Skeletal muscle tissue (tissue), 4 donors: ENCODE results near the gene NKTR. TPM values are rescaled to one million over a fixed set of nuclear protein-coding genes. Genes with fewer than 3 reads are reported as not detected.

Experiments
- H3K27ac ChIP-seq: one replicate; pipeline ENCODE4 v1.7.0; 2013; ENCODE audit warnings: mild to moderate bottlenecking, low read depth, low read length, inconsistent platforms
- H3K27me3 ChIP-seq, 3 donors: one replicate each; pipeline ENCODE4 v1.7.0; 2013; ENCODE audit warnings: low read length in 3 of 3; ENCODE audit not compliant: control insufficient read depth in 3 of 3, insufficient read depth in 3 of 3
- H3K36me3 ChIP-seq, 3 donors: one replicate each; pipeline ENCODE4 v1.7.0; 2013; ENCODE audit warnings: low read length in 3 of 3; ENCODE audit not compliant: control insufficient read depth in 3 of 3, insufficient read depth in 3 of 3
- H3K4me1 ChIP-seq, 3 donors: one replicate each; pipeline ENCODE4 v1.7.0; 2013; ENCODE audit warnings: low read length in 3 of 3, mild to moderate bottlenecking in 3 of 3; ENCODE audit not compliant: control insufficient read depth in 3 of 3, insufficient read depth in 3 of 3
- H3K4me3 ChIP-seq, 3 donors: one replicate each; pipeline ENCODE4 v1.7.0; 2013; ENCODE audit warnings: low read length in 3 of 3
- H3K9ac ChIP-seq, 3 donors: one replicate each; pipeline ENCODE4 v1.7.0; 2013; ENCODE audit warnings: low read length in 3 of 3, mild to moderate bottlenecking in 3 of 3, moderate library complexity in 2 of 3, low read depth in 1 of 3
- H3K9me3 ChIP-seq, 3 donors: one replicate each; pipeline ENCODE4 v1.7.0; 2013; ENCODE audit warnings: low read length in 3 of 3; ENCODE audit not compliant: control insufficient read depth in 3 of 3
- total RNA-seq: library from RNA; depleted of rRNA; stranded (reverse); fragments of >200 nt; gene quantifications from one replicate; pipeline ENCODE4 v1.2.3, GENCODE V29; 2014
- donor health status: Osteomylitis.

The NKTR gene
- total RNA-seq, 1 donor from 2014 or later: 119 TPM

DNA sequence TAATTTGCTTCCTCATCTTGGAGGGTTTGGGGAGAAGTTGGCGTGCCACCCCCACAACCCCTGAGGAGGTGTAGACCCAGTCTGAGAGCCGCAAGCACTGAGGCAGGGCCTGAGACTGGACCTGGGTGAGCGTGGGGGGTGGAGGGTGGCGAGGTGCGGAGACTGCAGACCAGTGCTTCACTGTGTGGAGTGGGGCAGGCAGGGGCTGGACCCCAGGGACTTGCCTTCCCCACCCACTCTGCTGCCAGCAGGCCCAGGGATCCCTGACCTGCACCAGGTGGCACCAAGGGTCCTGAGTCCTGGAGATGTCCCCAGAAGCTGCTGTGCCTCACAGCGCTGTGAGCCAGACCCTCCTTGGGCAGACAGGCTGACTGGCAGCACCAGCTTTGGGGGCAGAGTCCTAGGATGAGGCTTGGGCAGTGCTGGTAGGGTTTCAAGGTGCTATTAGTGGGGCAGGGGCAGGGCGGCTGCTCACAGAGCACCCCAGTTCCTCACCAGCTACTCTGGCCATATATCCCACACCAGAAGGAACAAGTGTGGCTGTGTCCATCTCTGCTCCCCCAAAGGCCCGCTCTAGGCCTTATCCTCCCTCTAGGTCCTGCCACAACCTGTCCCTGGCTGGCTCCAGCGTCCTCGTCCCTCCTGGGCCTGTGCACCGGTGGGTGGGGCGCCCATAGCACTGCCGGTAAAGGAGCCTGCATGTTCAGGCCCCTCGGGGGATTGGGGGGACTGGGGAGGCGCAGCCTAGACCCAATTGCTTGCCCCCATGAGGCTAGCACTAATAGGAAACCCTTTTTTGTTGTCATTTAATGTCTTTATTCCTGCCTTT lies 64.8 kb downstream of the NKTR start:
- peak overlapping the region; percentile 84 for H3K27ac ChIP-seq
- H3K4me1 ChIP-seq: peaks cover 40 to 64% (median 53%) of the 10 kb centered on the region in 3 donors
- no peaks in the 10 kb centered on the region for H3K9me3 ChIP-seq
- no peaks in the 10 kb centered on the region for H3K27me3 ChIP-seq
- H3K9ac ChIP-seq: peak overlapping the region in 1 of 3 donors; percentile 62
- H3K4me3 ChIP-seq: no peak overlapping the region
- H3K36me3 ChIP-seq: peaks cover under 1 to 8% (median 3%) of the 10 kb centered on the region in 3 donors

GRCh38 chr3:42666022-42666421 lies 65.5 kb downstream of the NKTR start:
- H3K4me1 ChIP-seq: peaks cover 35 to 56% (median 46%) of the 10 kb centered on the region in 3 donors
- peaks cover 0 to 6% (median 3%) of the 10 kb centered on the region in 3 donors for H3K36me3 ChIP-seq
- H3K9ac ChIP-seq: peak overlapping the region in 2 of 3 donors; percentile 40 to 62
- H3K27ac ChIP-seq: peak overlapping the region; percentile 84
- no peaks in the 10 kb centered on the region for H3K9me3 ChIP-seq
- no peaks in the 10 kb centered on the region for H3K27me3 ChIP-seq
- H3K4me3 ChIP-seq: peak overlapping the region in 1 of 3 donors; percentile 6

GRCh38 chr3:42666577-42666998 lies 66.1 kb downstream of the NKTR start:
- Histone ChIP-seq H3K4me3 (peak overlapping the region in 1 of 3 donors; percentile 35), H3K27me3 (no peaks in the 10 kb centered on the region), H3K4me1 (peaks cover 31 to 51% (median 44%) of the 10 kb centered on the region in 3 donors), H3K9ac (peak overlapping the region; percentile 40 to 62 (median 46)), H3K36me3 (peaks cover 0 to 4% (median 0%) of the 10 kb centered on the region in 3 donors), H3K27ac (peak overlapping the region; percentile 84), H3K9me3 (no peaks in the 10 kb centered on the region)

DNA sequence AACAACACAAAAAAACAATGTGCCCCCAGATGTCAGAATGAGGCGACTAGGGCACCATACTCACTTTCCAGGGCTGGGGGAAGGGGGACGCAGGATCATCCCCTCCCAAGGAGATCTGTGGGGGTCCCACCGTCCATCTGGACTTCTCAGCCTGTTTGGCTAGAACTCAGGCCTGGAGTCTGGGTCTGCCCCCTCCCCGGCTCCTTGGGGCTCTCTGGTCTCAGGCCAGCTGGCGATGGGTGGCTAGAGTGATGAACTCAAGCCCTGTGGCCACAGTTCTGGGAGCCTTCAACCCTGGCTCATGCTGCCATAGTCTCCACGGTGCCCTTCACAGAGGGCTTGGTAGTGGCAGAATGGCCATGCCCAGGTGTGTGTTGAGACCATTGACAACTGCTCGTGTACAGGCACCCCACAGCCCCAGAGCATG lies 66.6 kb downstream of the NKTR start:
- H3K9ac ChIP-seq: peak overlapping the region in 2 of 3 donors; percentile 46 to 62
- H3K36me3 ChIP-seq: peaks cover 0 to 4% (median 0%) of the 10 kb centered on the region in 3 donors
- no peak overlapping the region for H3K4me3 ChIP-seq
- peaks cover 30 to 46% (median 40%) of the 10 kb centered on the region in 3 donors for H3K4me1 ChIP-seq
- H3K27me3 ChIP-seq: no peaks in the 10 kb centered on the region
- H3K9me3 ChIP-seq: no peaks in the 10 kb centered on the region
- peak overlapping the region; percentile 84 for H3K27ac ChIP-seq

DNA sequence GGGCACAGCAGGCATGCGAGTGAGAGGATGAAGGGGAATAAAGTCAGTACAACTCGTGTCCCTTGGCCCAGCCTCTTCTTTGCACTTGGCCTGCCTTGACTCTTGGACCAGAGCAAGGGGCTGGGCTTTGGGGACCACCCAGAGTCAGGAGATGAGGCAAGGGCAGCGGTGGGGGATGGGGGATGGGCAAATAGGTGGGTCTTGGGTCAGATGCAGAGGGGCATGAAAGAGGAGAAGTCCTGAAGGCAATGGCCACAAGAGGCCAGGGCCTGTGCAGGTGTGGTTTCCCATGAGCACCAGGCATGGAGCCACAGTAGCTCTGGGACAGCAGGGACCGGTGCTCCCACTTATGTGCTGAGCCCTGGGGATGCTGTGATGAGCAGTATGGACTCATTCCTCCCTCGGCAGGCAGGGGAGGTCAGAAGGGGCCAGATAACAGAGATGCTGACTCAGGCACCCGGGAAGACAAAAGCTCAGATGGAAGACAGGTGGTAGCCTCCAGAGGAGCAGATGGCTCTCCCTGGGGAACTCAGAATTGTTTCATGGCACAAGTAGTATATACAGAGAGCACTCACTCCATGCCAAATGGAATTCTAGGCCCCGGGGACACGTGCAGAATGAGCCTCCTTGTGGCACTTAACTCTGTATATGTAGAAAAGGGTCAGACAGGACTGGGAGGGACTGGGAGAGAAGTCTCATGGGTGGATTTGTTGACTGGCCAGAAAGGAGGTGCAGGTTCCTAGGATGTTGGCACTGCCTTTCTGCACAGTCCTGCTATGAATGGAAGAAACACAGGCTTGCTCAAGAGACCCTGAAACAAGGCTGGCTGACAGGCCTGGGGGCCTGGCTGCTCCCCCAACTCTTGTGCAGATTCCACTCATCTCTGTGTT lies 67.3 kb downstream of the NKTR start:
- H3K27ac ChIP-seq: peak overlapping the region; percentile 84
- H3K9me3 ChIP-seq: no peaks in the 10 kb centered on the region
- H3K9ac ChIP-seq: peak overlapping the region in 1 of 3 donors; percentile 62
- peaks cover 0 to 4% (median 0%) of the 10 kb centered on the region in 3 donors for H3K36me3 ChIP-seq
- H3K4me1 ChIP-seq: peaks cover 30 to 43% (median 40%) of the 10 kb centered on the region in 3 donors
- H3K4me3 ChIP-seq: no peak overlapping the region
- no peaks in the 10 kb centered on the region for H3K27me3 ChIP-seq

GRCh38 chr3:42668413-42668760 lies 67.9 kb downstream of the NKTR start:
- Histone ChIP-seq H3K36me3 (peaks cover 0 to 4% (median 0%) of the 10 kb centered on the region in 3 donors), H3K4me3 (no peak overlapping the region), H3K9ac (no peak overlapping the region), H3K27me3 (no peaks in the 10 kb centered on the region), H3K27ac (no peak overlapping the region), H3K9me3 (no peaks in the 10 kb centered on the region), H3K4me1 (peaks cover 30 to 43% (median 40%) of the 10 kb centered on the region in 3 donors)

GRCh38 chr3:42668793-42669217 lies 68.3 kb downstream of the NKTR start:
- no peaks in the 10 kb centered on the region for H3K27me3 ChIP-seq
- H3K4me1 ChIP-seq: peaks cover 30 to 43% (median 40%) of the 10 kb centered on the region in 3 donors
- H3K9me3 ChIP-seq: no peaks in the 10 kb centered on the region
- no peak overlapping the region for H3K9ac ChIP-seq
- no peak overlapping the region for H3K4me3 ChIP-seq
- H3K27ac ChIP-seq: no peak overlapping the region
- H3K36me3 ChIP-seq: no peaks in the 10 kb centered on the region

- Histone ChIP-seq H3K27ac (no peak overlapping the region), H3K4me3 (no peak overlapping the region), H3K9ac (no peak overlapping the region), H3K27me3 (no peaks in the 10 kb centered on the region), H3K9me3 (no peaks in the 10 kb centered on the region), H3K4me1 (peaks cover 30 to 40% (median 38%) of the 10 kb centered on the region in 3 donors), H3K36me3 (no peaks in the 10 kb centered on the region)
These were observed 69.6 kb downstream of the NKTR start for GRCh38 chr3:42670051-42670576.

DNA sequence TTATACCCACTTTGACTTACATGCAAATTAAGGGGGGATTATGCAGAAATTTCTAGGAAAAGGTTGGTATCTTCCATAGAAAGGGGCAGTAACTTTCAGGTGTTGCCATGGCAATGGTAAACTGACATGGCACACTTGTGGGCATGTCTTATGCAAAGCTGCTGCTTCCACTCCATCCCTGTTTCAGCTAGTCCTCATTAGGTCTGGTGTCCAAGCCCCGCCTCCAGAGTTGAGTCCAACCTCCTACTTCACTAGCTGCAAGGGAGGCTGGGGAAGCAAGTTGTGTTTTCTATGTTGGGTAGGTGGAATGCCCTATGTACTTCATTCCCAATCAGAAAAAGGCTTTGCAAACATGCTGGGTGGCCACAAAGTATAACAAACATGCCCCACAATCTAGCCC lies 70.2 kb downstream of the NKTR start:
- H3K4me1 ChIP-seq: peaks cover 30 to 34% (median 33%) of the 10 kb centered on the region in 3 donors
- H3K27me3 ChIP-seq: no peaks in the 10 kb centered on the region
- no peaks in the 10 kb centered on the region for H3K9me3 ChIP-seq
- H3K36me3 ChIP-seq: no peaks in the 10 kb centered on the region
- no peak overlapping the region for H3K4me3 ChIP-seq
- H3K9ac ChIP-seq: no peak overlapping the region
- no peak overlapping the region for H3K27ac ChIP-seq
